Neural cell (in vitro differentiated cells): ENCODE data around the gene CCDC150. TPM values are rescaled to one million over a fixed set of nuclear protein-coding genes. Genes with fewer than 3 reads are reported as not detected.

Experiments
- H2AFZ ChIP-seq: fragments of 200-600, 300-800 bp; sonication (generic), shearing (Covaris generic); 2 replicates; pipeline ENCODE4 v1.6.0; 2014; ENCODE audit warnings: low read depth, mild to moderate bottlenecking, antibody characterized with exemption, low read length, moderate library complexity
- H3F3A ChIP-seq: fragments of 200-600 bp; shearing (Covaris generic); 2 replicates; pipeline ENCODE4 v1.6.1; 2016; ENCODE audit warnings: mild to moderate bottlenecking, moderate library complexity, mixed read lengths, antibody characterized with exemption, low read length; ENCODE audit not compliant: insufficient read depth, poor library complexity, severe bottlenecking
- H3K27ac ChIP-seq: fragments of 200-600, 300-800 bp; sonication (generic), shearing (Covaris generic); 2 replicates; pipeline ENCODE4 v1.5.1; 2014; ENCODE audit warnings: mild to moderate bottlenecking, low read length, moderate library complexity
- H3K27me3 ChIP-seq: fragments of 300-800, 200-600 bp; sonication (generic), shearing (Covaris generic); 2 replicates; pipeline ENCODE4 v1.6.0; 2014; ENCODE audit warnings: mild to moderate bottlenecking, low read depth, low read length, moderate library complexity; ENCODE audit not compliant: insufficient read depth
- H3K36me3 ChIP-seq: fragments of 300-800, 200-600 bp; sonication (generic), shearing (Covaris generic); 2 replicates; pipeline ENCODE4 v1.5.1; 2014; ENCODE audit warnings: mild to moderate bottlenecking, antibody characterized with exemption, low read length, moderate library complexity; ENCODE audit not compliant: insufficient read depth
- H3K4me2 ChIP-seq: fragments of 300-800, 200-600 bp; sonication (generic), shearing (Covaris generic); 2 replicates; pipeline ENCODE4 v1.6.0; 2014; ENCODE audit warnings: mild to moderate bottlenecking, low read length
- H3K4me3 ChIP-seq: fragments of 300-800, 200-600 bp; sonication (generic), shearing (Covaris generic); 2 replicates; pipeline ENCODE4 v1.5.1; 2014; ENCODE audit warnings: mild to moderate bottlenecking, low read length, moderate library complexity
- H3K79me2 ChIP-seq: fragments of 200-600 bp; shearing (Covaris generic); replicated peaks from 2 replicates; pipeline ENCODE4 v1.6.0; 2014; ENCODE audit warnings: mild to moderate bottlenecking, low read length, moderate library complexity; ENCODE audit not compliant: insufficient read depth
- H3K9ac ChIP-seq: fragments of 300-800, 200-600 bp; sonication (generic), shearing (Covaris generic); 2 replicates; pipeline ENCODE4 v1.6.1; 2016; ENCODE audit warnings: mild to moderate bottlenecking, low read length, mixed read lengths
- H3K9me2 ChIP-seq: fragments of 200-600 bp; shearing (Covaris generic); 2 replicates; pipeline ENCODE4 v1.6.1; 2016; ENCODE audit warnings: mild to moderate bottlenecking, low read length, mixed read lengths; ENCODE audit not compliant: insufficient read depth
- H3K9me3 ChIP-seq: fragments of 200-600, 300-800 bp; sonication (generic), shearing (Covaris generic); 2 replicates; pipeline ENCODE4 v1.6.1; 2016; ENCODE audit warnings: mild to moderate bottlenecking, mixed run types, low read length, moderate library complexity, mixed read lengths
- H4K20me1 ChIP-seq: fragments of 200-600 bp; shearing (Covaris generic); 2 replicates; pipeline ENCODE4 v1.6.1; 2016; ENCODE audit warnings: mild to moderate bottlenecking, mixed run types; ENCODE audit not compliant: insufficient read depth
- CTCF ChIP-seq: fragments of 450-650 bp; IDR thresholded peaks from 2 replicates; pipeline ENCODE4 v1.5.1; 2014; ENCODE audit warnings: antibody characterized with exemption, mild to moderate bottlenecking, moderate library complexity; ENCODE audit not compliant: poor library complexity, severe bottlenecking
- EP300 ChIP-seq: fragments of 450-650 bp; conservative IDR thresholded peaks from 2 replicates; pipeline ENCODE4 v1.6.1; 2014; ENCODE audit warnings: antibody characterized with exemption, mild to moderate bottlenecking, moderate library complexity; ENCODE audit not compliant: poor library complexity, severe bottlenecking
- EZH2 ChIP-seq: fragments of 200-600, 300-800 bp; shearing (Covaris generic), sonication (generic); IDR thresholded peaks from 2 replicates; pipeline ENCODE4 v1.6.1; 2014; ENCODE audit warnings: antibody characterized with exemption, low read length, borderline replicate concordance, mild to moderate bottlenecking; ENCODE audit not compliant: insufficient read depth, poor library complexity, severe bottlenecking
- MXI1 ChIP-seq: fragments of 450-650 bp; conservative IDR thresholded peaks from 2 replicates; pipeline ENCODE4 v1.6.1; 2014; ENCODE audit warnings: antibody characterized with exemption, mild to moderate bottlenecking; ENCODE audit not compliant: poor library complexity, severe bottlenecking
- POLR2AphosphoS5 ChIP-seq: IDR thresholded peaks from 2 replicates; pipeline ENCODE4 v1.6.1; 2012
- RAD21 ChIP-seq: fragments of 450-650 bp; conservative IDR thresholded peaks from 2 replicates; pipeline ENCODE4 v1.6.1; 2014; ENCODE audit warnings: antibody characterized with exemption, mild to moderate bottlenecking, moderate library complexity
- REST ChIP-seq: IDR thresholded peaks from 2 replicates; pipeline ENCODE4 v1.6.1; 2012; ENCODE audit warnings: borderline replicate concordance
- SMC3 ChIP-seq: fragments of 450-650 bp; conservative IDR thresholded peaks from 2 replicates; pipeline ENCODE4 v1.6.1; 2014; ENCODE audit warnings: antibody characterized with exemption, mild to moderate bottlenecking, moderate library complexity; ENCODE audit not compliant: poor library complexity
- TAF1 ChIP-seq: IDR thresholded peaks from 2 replicates; pipeline ENCODE4 v1.6.1; 2012; ENCODE audit warnings: low read depth
- polyA plus RNA-seq: library from polyadenylated mRNA; depleted of rRNA; stranded (reverse); fragments of >200 nt; gene quantifications from 2 replicates; pipeline ENCODE4 v1.2.3, GENCODE V29; 2014

The CCDC150 gene
- polyA plus RNA-seq, 1 donor from 2014 or later, result 0.57 TPM

DNA sequence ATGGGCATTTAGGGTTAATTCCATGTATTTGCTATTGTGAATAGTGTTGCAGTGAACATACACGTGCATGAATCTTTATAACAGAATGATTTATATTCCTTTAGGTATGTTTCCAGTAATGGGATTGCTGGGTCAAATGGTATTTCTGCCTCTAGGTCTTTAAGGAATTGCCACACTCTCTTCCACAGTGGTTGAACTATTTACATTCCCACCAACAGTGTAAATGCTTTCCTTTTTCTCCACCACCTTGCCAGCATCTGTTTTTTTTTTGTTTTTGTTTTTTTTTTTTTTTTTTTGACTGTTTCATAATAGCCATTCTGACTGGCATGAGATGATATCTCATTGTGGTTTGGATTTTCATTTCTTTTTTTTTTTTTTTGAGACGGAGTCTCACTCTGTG, 97.5 kb downstream of the CCDC150 start:
- TF ChIP-seq MXI1, result no peak
- TF ChIP-seq CTCF, result no peak
- no peak for TF ChIP-seq SMC3
- no peak for TF ChIP-seq REST
- no peak for TF ChIP-seq EZH2
- no peak for TF ChIP-seq RAD21
- TF ChIP-seq TAF1, result no peak
- no peak for TF ChIP-seq EP300
- no peaks in the 10 kb centered on the region for H3K9me3 ChIP-seq

GRCh38 chr2:196739031-196739430, 99.5 kb downstream of the CCDC150 start:
- Histone ChIP-seq H3K27me3 (no peaks in the 10 kb centered on the region), H3K79me2 (no peaks in the 10 kb centered on the region), H2AFZ (no peak overlapping the region), H4K20me1 (no peaks in the 10 kb centered on the region), H3K9ac (no peak overlapping the region), H3K36me3 (no peaks in the 10 kb centered on the region), H3K9me3 (no peaks in the 10 kb centered on the region), H3F3A (no peaks in the 10 kb centered on the region), H3K9me2 (no peaks in the 10 kb centered on the region), H3K27ac (no peak overlapping the region), H3K4me3 (no peak overlapping the region), H3K4me2 (no peak overlapping the region)
- no peak for TF ChIP-seq TAF1
- no peak for TF ChIP-seq REST
- TF ChIP-seq EP300, result no peak
- TF ChIP-seq EZH2, result no peak
- TF ChIP-seq POLR2AphosphoS5, result no peak
- no peak for TF ChIP-seq SMC3
- no peak for TF ChIP-seq RAD21
- no peak for TF ChIP-seq MXI1
- TF ChIP-seq CTCF, result no peak

More for the DNA sequence above, 97.5 kb downstream of the CCDC150 start:
- Histone ChIP-seq H3K79me2 (no peaks in the 10 kb centered on the region), H3K4me2 (no peak overlapping the region), H3K27me3 (no peaks in the 10 kb centered on the region), H3K4me3 (no peak overlapping the region), H3K9ac (no peak overlapping the region), H3K9me2 (no peaks in the 10 kb centered on the region), H3K36me3 (no peaks in the 10 kb centered on the region), H4K20me1 (no peaks in the 10 kb centered on the region), H2AFZ (no peak overlapping the region), H3K27ac (no peak overlapping the region), H3F3A (no peaks in the 10 kb centered on the region)
